Glutamatergic neuron (in vitro differentiated cells): Measurements from ENCODE around the gene PRKCH. TPM values are rescaled to one million over a fixed set of nuclear protein-coding genes. Genes with fewer than 3 reads are reported as not detected.

Experiments used
- DNase-seq: peaks from one replicate; pipeline ENCODE4 v3.0.0; 2022
- H3K27ac Mint-ChIP-seq: one replicate; pipeline ENCODE4 v1.8.0; 2020; ENCODE audit warnings: mild to moderate bottlenecking, mixed read lengths, inconsistent platforms; ENCODE audit not compliant: unreplicated experiment
- H3K27me3 Mint-ChIP-seq: one replicate; pipeline ENCODE4 v1.8.0; 2020; ENCODE audit warnings: mild to moderate bottlenecking, moderate library complexity, mixed read lengths, inconsistent platforms; ENCODE audit not compliant: unreplicated experiment
- H3K36me3 Mint-ChIP-seq: one replicate; pipeline ENCODE4 v1.8.0; 2020; ENCODE audit warnings: mild to moderate bottlenecking, mixed read lengths, inconsistent platforms; ENCODE audit not compliant: unreplicated experiment
- H3K4me1 Mint-ChIP-seq: one replicate; pipeline ENCODE4 v1.8.0; 2020; ENCODE audit warnings: mild to moderate bottlenecking, low read depth, mixed read lengths, inconsistent platforms; ENCODE audit not compliant: unreplicated experiment
- H3K4me3 Mint-ChIP-seq: one replicate; pipeline ENCODE4 v1.8.0; 2020; ENCODE audit warnings: mild to moderate bottlenecking, mixed read lengths, inconsistent platforms; ENCODE audit not compliant: unreplicated experiment
- H3K9me3 Mint-ChIP-seq: one replicate; pipeline ENCODE4 v1.8.0; 2020; ENCODE audit warnings: mild to moderate bottlenecking, moderate library complexity, mixed read lengths, inconsistent platforms; ENCODE audit not compliant: unreplicated experiment
- total RNA-seq: library from RNA; stranded (reverse); fragmentation: NEBNext Ultra II Directional; extraction: Animal tissue kit (Norgen Biotek cat#: 25700); gene quantifications from one replicate; pipeline ENCODE4 v1.2.1, GENCODE V29; 2021; ENCODE audit not compliant: unreplicated experiment
- TF ChIP-seq, protein P1 (sequence below): fragments of 200-600 bp; sonication (generic); IDR thresholded peaks from one replicate; pipeline ENCODE4 v1.5.0; 2021; ENCODE audit not compliant: partially characterized antibody, unreplicated experiment

The PRKCH gene
- total RNA-seq, 1 donor from 2014 or later: 0.54 TPM

DNA sequence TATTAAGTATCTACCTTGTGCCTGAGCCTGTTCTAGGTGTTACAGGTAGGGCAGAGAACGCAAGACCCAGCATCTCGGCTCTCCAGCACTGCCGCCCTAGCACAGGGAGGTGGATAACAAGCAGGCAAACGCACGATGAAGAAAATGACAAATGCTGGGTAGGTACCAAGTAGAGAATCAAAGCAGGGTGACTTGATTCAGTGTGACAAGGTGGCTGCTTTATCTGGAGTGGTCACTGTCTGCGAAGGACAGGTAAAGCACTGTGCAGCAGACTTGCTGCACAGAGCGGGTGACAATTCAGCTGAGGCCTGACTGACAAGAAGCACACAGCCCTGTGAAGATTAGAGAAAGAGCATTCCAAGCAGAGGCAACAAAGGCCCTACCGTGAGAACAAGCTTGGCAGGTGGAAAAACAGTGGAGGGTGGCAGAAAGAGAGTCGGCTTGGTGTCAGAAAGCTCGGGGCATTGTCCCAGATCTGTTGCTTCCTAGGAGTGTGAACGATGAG, 12.9 kb downstream of the PRKCH start:
- TF ChIP-seq, protein P1, sequence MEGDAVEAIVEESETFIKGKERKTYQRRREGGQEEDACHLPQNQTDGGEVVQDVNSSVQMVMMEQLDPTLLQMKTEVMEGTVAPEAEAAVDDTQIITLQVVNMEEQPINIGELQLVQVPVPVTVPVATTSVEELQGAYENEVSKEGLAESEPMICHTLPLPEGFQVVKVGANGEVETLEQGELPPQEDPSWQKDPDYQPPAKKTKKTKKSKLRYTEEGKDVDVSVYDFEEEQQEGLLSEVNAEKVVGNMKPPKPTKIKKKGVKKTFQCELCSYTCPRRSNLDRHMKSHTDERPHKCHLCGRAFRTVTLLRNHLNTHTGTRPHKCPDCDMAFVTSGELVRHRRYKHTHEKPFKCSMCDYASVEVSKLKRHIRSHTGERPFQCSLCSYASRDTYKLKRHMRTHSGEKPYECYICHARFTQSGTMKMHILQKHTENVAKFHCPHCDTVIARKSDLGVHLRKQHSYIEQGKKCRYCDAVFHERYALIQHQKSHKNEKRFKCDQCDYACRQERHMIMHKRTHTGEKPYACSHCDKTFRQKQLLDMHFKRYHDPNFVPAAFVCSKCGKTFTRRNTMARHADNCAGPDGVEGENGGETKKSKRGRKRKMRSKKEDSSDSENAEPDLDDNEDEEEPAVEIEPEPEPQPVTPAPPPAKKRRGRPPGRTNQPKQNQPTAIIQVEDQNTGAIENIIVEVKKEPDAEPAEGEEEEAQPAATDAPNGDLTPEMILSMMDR: no peak
- no peaks in the 10 kb centered on the region for H3K36me3 Mint-ChIP-seq
- H3K9me3 Mint-ChIP-seq: peaks cover 1% of the 10 kb centered on the region
- peaks cover 6% of the 10 kb centered on the region for H3K27me3 Mint-ChIP-seq
- no peak for DNase-seq
- no peak overlapping the region for H3K27ac Mint-ChIP-seq
- H3K4me3 Mint-ChIP-seq: no peak overlapping the region
- H3K4me1 Mint-ChIP-seq: no peaks in the 10 kb centered on the region

DNA sequence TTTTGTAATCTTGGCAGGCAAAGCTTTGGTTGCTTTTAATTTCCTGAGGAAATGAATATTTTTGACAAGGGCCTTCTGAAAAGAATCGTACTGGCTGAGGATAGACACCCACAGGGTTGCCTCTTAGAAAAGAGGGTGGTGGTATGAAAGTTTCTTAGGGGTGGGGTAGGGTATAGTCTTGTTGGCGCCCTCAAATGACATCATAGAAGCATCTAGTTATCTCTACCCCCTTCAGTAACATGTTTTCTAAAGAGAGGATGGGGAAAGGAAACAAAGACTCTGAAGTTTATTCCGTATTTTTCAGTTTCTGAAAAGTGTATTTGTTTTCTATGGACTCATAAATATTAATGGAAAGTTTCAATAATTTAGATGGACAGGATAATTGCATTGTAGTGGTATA, 13.7 kb downstream of the PRKCH start:
- H3K27me3 Mint-ChIP-seq: peaks cover 6% of the 10 kb centered on the region
- no peak overlapping the region for H3K27ac Mint-ChIP-seq
- no peak for DNase-seq
- H3K36me3 Mint-ChIP-seq: no peaks in the 10 kb centered on the region
- TF ChIP-seq, protein P1: no peak
- H3K4me3 Mint-ChIP-seq: no peak overlapping the region
- H3K9me3 Mint-ChIP-seq: peaks cover 1% of the 10 kb centered on the region
- H3K4me1 Mint-ChIP-seq: no peaks in the 10 kb centered on the region

DNA sequence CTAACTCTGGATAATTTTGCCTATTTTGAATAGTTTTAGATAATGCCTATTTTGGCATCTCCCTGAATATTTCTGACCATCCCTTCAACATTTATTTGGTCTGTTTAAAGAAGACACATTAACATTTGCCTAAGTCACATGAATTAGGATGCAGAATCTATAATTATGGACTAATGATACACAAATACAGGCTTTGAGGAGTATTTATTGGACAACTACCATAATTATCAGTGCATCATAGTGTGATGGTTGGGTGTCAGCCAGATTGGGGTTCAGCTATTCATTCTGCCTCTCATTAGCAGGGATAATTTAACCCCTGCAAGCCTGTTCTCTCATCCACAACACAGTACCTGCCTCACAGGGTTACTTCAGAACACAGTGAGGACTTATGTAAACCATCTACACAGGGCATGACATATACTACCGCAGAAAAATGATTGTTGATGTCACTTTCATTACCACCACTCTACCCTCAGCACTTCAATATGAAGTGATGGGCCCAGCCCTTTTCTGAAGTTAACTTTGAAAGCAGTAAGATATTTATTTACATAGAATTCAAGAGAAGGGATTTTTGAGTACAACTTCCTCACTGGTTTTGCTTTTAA, 14.4 kb downstream of the PRKCH start:
- Mint-ChIP-seq H3K4me3 (no peak overlapping the region), H3K27me3 (peaks cover 6% of the 10 kb centered on the region), H3K9me3 (peaks cover 1% of the 10 kb centered on the region), H3K36me3 (peaks cover 3% of the 10 kb centered on the region), H3K27ac (no peak overlapping the region), H3K4me1 (no peaks in the 10 kb centered on the region)
- TF ChIP-seq, protein P1: no peak
- DNase-seq: no peak

DNA sequence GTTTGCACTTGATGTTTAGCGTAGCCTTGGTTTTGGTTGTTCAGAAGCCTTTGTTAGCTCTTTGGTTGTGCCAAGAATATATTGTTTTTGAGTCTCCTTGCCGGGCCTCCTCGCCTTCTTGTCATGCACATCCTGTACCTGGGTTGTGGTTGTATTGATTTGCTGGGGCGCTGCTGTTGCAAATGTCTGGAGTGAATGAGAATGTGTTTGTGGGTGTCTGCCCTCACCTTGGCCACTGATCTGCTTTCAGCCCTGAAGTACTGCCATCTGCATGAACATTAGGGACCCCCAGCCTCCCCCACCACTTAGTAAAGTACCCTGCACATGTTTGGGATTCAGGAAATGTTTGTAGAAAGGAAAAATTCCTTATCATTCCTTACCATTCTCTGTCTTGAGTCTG, 16.5 kb downstream of the PRKCH start:
- TF ChIP-seq, protein P1: no peak
- Mint-ChIP-seq H3K4me3 (no peak overlapping the region), H3K27ac (no peak overlapping the region), H3K27me3 (peaks cover 6% of the 10 kb centered on the region), H3K36me3 (peaks cover 4% of the 10 kb centered on the region), H3K4me1 (no peaks in the 10 kb centered on the region), H3K9me3 (peaks cover 1% of the 10 kb centered on the region)
- DNase-seq: no peak

DNA sequence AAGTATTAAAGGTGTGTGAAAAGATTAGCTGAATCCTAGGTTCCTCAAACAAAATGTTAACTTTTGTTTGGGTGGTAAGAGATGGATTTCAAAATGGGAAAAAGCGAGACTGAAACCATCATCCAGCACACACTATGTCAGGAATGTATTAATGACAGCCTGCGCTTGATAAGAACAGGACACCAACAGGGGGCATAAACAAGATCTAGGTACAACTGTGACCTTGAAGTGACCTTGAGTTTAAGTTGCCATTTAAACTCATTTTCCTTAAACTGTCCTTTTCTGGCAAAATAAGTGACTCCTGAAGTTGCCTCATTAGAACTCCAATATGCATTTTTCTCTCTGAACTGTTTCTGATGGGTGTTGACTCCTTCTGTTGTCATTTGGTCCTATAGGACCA, 17.1 kb downstream of the PRKCH start:
- H3K4me1 Mint-ChIP-seq: no peaks in the 10 kb centered on the region
- H3K36me3 Mint-ChIP-seq: peaks cover 4% of the 10 kb centered on the region
- no peak for DNase-seq
- H3K4me3 Mint-ChIP-seq: no peak overlapping the region
- H3K27me3 Mint-ChIP-seq: peaks cover 6% of the 10 kb centered on the region
- H3K9me3 Mint-ChIP-seq: peaks cover 1% of the 10 kb centered on the region
- TF ChIP-seq, protein P1: no peak
- H3K27ac Mint-ChIP-seq: no peak overlapping the region
